Stimulated activated CD8-positive, alpha-beta memory T cell treated with anti-CD3 and anti-CD28 coated beads, Interleukin-12 subunit alpha, Interleukin-12 subunit beta, amount 100 ng/mL, for 24 hours (primary cell): ENCODE data around the gene SUCO.

Source experiments
- DNase-seq: peaks from one replicate; pipeline ENCODE4 v3.0.0-alpha.2; 2020; ENCODE audit errors: extremely low read depth

Gene SUCO

GRCh38 chr1:172646653-172647052, 113.7 kb downstream of the SUCO start:
- DNase-seq: no peak

DNA sequence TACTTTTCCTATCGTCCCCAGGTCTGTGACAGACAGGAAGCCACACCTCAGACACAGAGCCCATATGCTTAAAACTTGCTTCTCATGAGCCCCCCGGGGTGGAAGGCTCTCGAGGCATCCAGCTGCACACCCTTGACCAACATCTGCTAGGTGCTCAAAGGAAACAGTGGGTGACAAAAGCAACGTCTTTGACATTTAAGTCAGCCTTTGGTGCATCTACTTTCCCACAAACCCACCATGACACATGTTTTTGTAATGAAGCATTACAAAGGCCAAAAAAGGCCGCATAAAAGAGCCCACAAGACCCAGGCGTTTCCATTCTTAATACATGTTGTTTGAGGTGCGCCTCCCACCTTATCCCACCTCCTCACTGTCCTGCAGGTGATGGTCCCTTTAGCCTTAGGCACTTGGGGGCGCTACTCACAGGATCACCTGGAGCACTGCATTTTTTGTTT, 114.2 kb downstream of the SUCO start:
- no peak for DNase-seq

DNA sequence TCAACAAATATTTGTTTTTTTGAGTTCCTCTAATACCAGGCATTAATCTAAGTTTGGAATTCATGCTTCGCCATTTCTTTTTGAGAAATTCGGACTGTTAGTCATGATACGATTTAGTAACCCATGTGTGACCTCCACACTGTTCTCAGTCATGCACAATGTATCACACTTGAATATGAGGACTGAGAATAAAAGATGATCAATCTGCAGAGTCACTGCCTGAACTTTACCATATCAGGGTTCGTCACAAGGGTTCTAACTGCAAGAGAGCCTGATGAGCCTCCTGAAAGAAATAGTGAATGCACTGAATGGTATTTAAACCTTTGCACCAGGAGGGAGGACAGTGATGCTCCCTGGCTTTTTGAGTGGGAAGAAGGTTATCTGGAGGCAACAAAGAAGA, 115.0 kb downstream of the SUCO start:
- no peak for DNase-seq

DNA sequence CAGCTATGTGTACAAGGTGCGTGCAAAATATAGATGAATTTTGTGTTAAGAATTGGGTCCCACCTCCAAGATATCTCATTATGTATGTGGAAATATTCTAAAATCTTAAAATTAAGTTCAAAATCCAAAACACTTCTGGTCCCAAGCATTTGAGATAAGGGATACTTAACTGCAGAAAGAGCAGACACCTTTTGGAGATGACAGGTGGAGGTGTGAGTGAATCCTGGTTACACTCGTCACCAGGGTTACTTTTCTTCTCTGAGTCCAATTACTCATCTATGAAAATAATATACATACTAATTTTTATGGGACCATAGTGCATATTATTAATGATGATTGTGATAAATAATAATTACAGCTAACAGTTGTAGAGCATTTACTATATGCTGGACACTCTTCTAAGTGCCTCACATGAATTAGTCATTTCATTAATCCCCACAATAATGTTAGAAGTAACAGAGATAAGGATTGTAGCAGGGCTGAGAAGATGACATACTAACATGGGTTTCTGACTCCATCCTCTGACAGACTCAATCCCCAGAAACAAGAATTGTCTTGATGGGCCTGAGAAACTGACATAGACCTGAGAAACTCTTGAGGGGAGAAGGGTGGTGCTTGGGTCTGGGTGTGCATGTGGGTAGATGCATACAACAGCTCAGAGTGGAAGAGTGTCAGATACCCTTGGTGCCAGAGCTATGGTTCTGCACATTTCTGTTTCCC, 117.7 kb downstream of the SUCO start:
- no peak for DNase-seq

DNA sequence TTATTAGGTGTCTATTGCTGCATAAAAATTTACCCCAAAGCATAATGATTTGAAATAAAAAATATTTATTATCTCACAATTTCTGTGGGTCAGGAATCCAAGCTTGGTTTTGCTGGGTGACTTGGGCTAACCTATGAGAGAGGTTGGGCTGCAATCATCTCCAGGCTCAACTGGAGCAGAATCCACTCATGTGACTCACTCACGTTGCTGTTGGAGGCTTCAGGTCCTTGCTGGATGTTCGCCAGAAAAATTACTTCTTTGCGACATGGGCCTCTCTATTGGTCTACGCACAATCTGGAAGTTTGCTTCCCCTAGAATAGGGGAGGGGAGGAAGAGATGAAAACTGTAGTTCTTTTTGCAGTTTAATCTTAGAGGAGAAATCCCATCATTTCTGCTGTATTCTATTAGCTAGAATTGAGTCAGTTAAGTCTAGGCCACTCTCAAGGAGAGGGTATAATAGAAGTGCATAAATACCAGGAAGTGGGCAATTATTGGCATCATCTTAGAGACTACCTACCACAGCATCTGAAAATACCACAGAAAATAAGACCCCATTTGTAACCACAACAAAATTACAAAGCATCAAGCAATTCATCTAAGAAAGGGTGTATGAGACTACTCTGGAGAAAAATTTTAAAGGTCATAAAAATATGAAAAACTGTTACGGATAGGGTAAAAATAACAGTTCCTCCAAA, 120.2 kb downstream of the SUCO start:
- no peak for DNase-seq

DNA sequence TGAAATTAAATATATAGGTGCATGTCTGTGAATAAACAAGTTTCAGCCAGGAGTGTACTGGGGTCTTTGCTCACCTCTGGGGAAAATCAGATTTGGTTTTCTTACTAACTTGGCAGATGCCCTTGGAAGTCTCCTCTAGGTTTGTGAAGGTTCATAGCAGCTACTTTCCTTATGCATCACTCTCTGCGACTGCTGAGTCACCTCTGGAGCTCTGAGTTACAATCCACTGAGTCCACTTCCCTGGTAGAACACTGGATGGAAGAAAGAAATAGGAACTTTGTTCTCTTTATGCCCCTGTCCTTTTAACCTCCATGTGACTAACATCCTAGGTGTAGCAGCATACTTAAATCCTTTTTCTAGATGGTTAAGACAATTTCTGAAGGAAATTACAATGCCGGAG, 121.6 kb downstream of the SUCO start:
- no peak for DNase-seq

DNA sequence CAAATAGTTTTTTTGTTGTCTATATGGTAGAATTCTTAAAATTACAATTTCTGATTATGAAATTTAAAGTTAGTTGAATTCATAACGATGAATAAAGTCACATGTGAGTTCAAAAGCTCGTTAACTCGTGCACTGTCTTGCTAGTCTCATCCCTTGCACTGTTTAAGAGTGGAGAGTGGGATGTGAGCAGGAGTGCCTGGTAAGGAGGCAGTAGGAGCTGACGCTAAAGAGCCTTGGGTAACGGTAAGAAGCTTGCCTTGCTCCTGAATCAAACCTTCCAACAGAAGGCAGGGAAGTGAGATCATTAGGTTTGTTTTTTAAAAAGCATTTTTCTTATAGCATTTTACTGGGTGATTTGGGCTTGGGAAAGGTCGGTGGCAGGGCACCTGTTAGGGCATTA, 123.6 kb downstream of the SUCO start:
- DNase-seq: no peak

DNA sequence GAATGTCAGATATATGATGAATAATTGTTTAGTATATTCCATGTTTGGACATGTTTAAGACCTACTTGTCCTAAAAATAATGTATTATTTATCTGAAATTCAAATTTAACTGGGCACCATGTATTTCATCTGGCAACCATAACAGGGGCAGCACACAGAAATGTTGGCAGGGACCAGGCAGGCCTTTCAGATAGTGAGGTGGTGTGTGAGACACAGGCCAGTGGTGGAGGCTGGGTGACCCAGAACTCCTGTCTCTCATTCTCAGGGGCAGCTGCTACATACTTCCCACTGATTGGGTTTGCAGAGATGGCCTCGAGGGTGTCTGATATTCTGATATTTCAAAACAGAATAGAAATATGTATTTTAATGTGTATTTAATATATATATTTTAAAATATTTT, 124.6 kb downstream of the SUCO start:
- DNase-seq: no peak

GRCh38 chr1:172658871-172659453, 126.0 kb downstream of the SUCO start, which contains the start of gene FASLG:
Gene FASLG (plus strand): TSS chr1:172659103. CDS start chr1:172659202, 99 bp downstream.
- DNase-seq: peak; percentile 39

GRCh38 chr1:172661107-172661506, 128.2 kb downstream of the SUCO start:
- DNase-seq: no peak
